A549 (cell line): ENCODE data around the gene ABCC4. TPM values are rescaled to one million over a fixed set of nuclear protein-coding genes. Genes with fewer than 3 reads are reported as not detected.

Experiments
- ATAC-seq, 2 experiments: fragments of 200-7000 bp in 1 of 2; fragments of >200 bp in 1 of 2; cut with Nextera tagmentation in 1 of 2; cut with Tn5 transposase in 1 of 2; 3 replicates each; pipeline versions ENCODE4 v1.8.0 to v1.9.1; 2018 to 2020; ENCODE audit warnings: mild to moderate bottlenecking in 1 of 2, moderate library complexity in 1 of 2
- CTCF ChIA-PET: fragments of 300-600 bp; sonication (Branson Sonifier 250); formaldehyde crosslinking; extraction: SDS; loops from one replicate; lab custom pipeline; 2021; ENCODE audit warnings: antibody characterized with exemption, inconsistent platforms; lab: Yijun Ruan, JAX
- POLR2A ChIA-PET: fragments of 350-600 bp; formaldehyde crosslinking; extraction: SDS; loops from one replicate; lab custom pipeline; 2021; ENCODE audit warnings: antibody characterized with exemption, inconsistent platforms; lab: Yijun Ruan, JAX
- DNase-seq, 2 experiments: peaks; one replicate each; pipeline versions ENCODE4 v3.0.0 to v3.0.0-alpha.2; 2011 to 2016; ENCODE audit warnings: low read depth in 1 of 2, low spot score in 1 of 2
- FAIRE-seq: peaks from 2 replicates; lab custom pipeline; 2011; peaks lifted over from hg19 to GRCh38; lab: Jason Lieb, UNC
- H3K27ac ChIP-seq, 2 experiments: fragments of >200 bp; sonication (Bioruptor Twin); formaldehyde crosslinking; 3 replicates each; pipeline ENCODE4 v1.5.1; 2016 to 2017
- H3K4me1 ChIP-seq: fragments of >200 bp; sonication (Bioruptor Twin); formaldehyde crosslinking; 3 replicates; pipeline ENCODE4 v1.6.1; 2016
- H3K4me2 ChIP-seq: fragments of >200 bp; sonication (Bioruptor Twin); formaldehyde crosslinking; 3 replicates; pipeline ENCODE4 v1.6.1; 2016
- H3K4me3 ChIP-seq: fragments of >200 bp; sonication (Bioruptor Twin); formaldehyde crosslinking; 3 replicates; pipeline ENCODE4 v1.5.1; 2016
- H3K9me3 ChIP-seq: fragments of >200 bp; sonication (Bioruptor Twin); formaldehyde crosslinking; 3 replicates; pipeline ENCODE4 v1.6.1; 2016
- BHLHE40 ChIP-seq: IDR thresholded peaks from 2 replicates; pipeline ENCODE4 v1.6.1; 2012; ENCODE audit warnings: low read depth, low read length, inconsistent platforms
- CEBPB ChIP-seq, 2 experiments: fragments of >200 bp in 1 of 2; sonication (Bioruptor Twin) in 1 of 2; formaldehyde crosslinking in 1 of 2; IDR thresholded peaks; 2 replicates each; pipeline ENCODE4 v1.6.1; 2012 to 2016
- CHD4 ChIP-seq: fragments of 200-600 bp; sonication (generic); IDR thresholded peaks from 2 replicates; pipeline ENCODE4 v1.6.1; 2016; ENCODE audit warnings: antibody characterized with exemption, mild to moderate bottlenecking, borderline replicate concordance
- EHMT2 ChIP-seq: fragments of 200-600 bp; sonication (generic); IDR thresholded peaks from 2 replicates; pipeline ENCODE4 v1.6.1; 2016; ENCODE audit warnings: antibody characterized with exemption, low read depth, mild to moderate bottlenecking, moderate library complexity
- EP300 ChIP-seq, 2 experiments: fragments of >200 bp; sonication (Bioruptor Twin); formaldehyde crosslinking; IDR thresholded peaks; 2 replicates in 1 of 2; 3 replicates in 1 of 2; pipeline ENCODE4 v1.6.1; 2016 to 2017
- FOSL2 ChIP-seq, 2 experiments: fragments of 450-650 bp in 1 of 2; fragments of >200 bp in 1 of 2; sonication (Bioruptor Twin) in 1 of 2; formaldehyde crosslinking; IDR thresholded peaks; 2 replicates each; pipeline versions ENCODE4 v1.5.0 to v1.6.1; 2016 to 2020; ENCODE audit warnings: mild to moderate bottlenecking in 1 of 2, moderate library complexity in 1 of 2
- FOXS1 ChIP-seq: fragments of 250-450 bp; sonication (Bioruptor Pico); IDR thresholded peaks from 2 replicates; pipeline ENCODE4 v1.5.0; 2020; ENCODE audit warnings: mild to moderate bottlenecking, moderate library complexity
- GATA3 ChIP-seq: IDR thresholded peaks from 2 replicates; pipeline ENCODE4 v1.6.1; 2012; ENCODE audit warnings: borderline replicate concordance
- HOXB13 ChIP-seq: fragments of 250-450 bp; sonication (Bioruptor Pico); IDR thresholded peaks from 2 replicates; pipeline ENCODE4 v1.5.0; 2020; ENCODE audit warnings: low read depth, mild to moderate bottlenecking, moderate library complexity
- HOXB5 ChIP-seq: fragments of 250-450 bp; sonication (Bioruptor Pico); IDR thresholded peaks from 2 replicates; pipeline ENCODE4 v1.5.0; 2020; ENCODE audit warnings: mild to moderate bottlenecking, moderate library complexity
- NFE2L2 ChIP-seq: fragments of 150-350 bp; conservative IDR thresholded peaks from 2 replicates; pipeline ENCODE4 v1.6.1; 2014; ENCODE audit warnings: low read length
- PHF8 ChIP-seq: fragments of 200-600 bp; sonication (generic); IDR thresholded peaks from 2 replicates; pipeline ENCODE4 v1.6.1; 2016; ENCODE audit warnings: low read depth, mild to moderate bottlenecking, antibody characterized with exemption, moderate library complexity, borderline replicate concordance
- POLR2A ChIP-seq: IDR thresholded peaks from 2 replicates; pipeline ENCODE4 v1.6.1; 2012; ENCODE audit warnings: mild to moderate bottlenecking, low read length
- POLR2AphosphoS2 ChIP-seq: conservative IDR thresholded peaks from 2 replicates; pipeline ENCODE4 v1.6.1; 2012; ENCODE audit warnings: low read length, improper control_type of control experiment, inconsistent platforms
- RCOR1 ChIP-seq: fragments of 150-350 bp; IDR thresholded peaks from 2 replicates; pipeline ENCODE4 v1.6.1; 2014; ENCODE audit warnings: antibody characterized with exemption, low read length, low read depth
- RFX5 ChIP-seq: fragments of 450-650 bp; IDR thresholded peaks from 2 replicates; pipeline ENCODE4 v1.7.1; 2014; ENCODE audit warnings: antibody characterized with exemption, mild to moderate bottlenecking, moderate library complexity
- RNF2 ChIP-seq: fragments of 200-600 bp; sonication (generic); IDR thresholded peaks from 2 replicates; pipeline ENCODE4 v1.6.1; 2016; ENCODE audit warnings: low read depth, mild to moderate bottlenecking, antibody characterized with exemption, moderate library complexity, borderline replicate concordance
- SMC3 ChIP-seq: fragments of >200 bp; sonication (Bioruptor Twin); formaldehyde crosslinking; IDR thresholded peaks from 3 replicates; pipeline ENCODE4 v1.6.1; 2018; ENCODE audit warnings: inconsistent platforms
- SREBF2 ChIP-seq: fragments of 450-650 bp; IDR thresholded peaks from 2 replicates; pipeline ENCODE4 v1.6.1; 2014; ENCODE audit warnings: mild to moderate bottlenecking, moderate library complexity
- TFCP2L1 ChIP-seq: fragments of 250-450 bp; sonication (Bioruptor Pico); IDR thresholded peaks from 2 replicates; pipeline ENCODE4 v1.5.0; 2021; ENCODE audit warnings: mild to moderate bottlenecking
- ZC3H11A ChIP-seq: fragments of 450-650 bp; IDR thresholded peaks from 2 replicates; pipeline ENCODE4 v1.6.1; 2014; ENCODE audit warnings: antibody characterized with exemption, mild to moderate bottlenecking
- ZNF302 ChIP-seq: fragments of 250-450 bp; sonication (Bioruptor Pico); IDR thresholded peaks from 2 replicates; pipeline ENCODE4 v1.9.0; 2021; ENCODE audit warnings: inconsistent platforms, mild to moderate bottlenecking, moderate library complexity
- whole genome bisulfite sequencing: methylation state at CpG from one replicate; pipeline ENCODE4 v1.1.6; 2017; ENCODE audit errors: missing lambda C conversion rate; 5-methylcytosine and 5-hydroxymethylcytosine counted together
- polyA plus RNA-seq, 4 experiments: library from polyadenylated mRNA; depleted of rRNA in 3 of 4; stranded (reverse); fragments of >200 nt; fragmentation: RNase III in 1 of 4; extraction: RNeasy Plus Mini Kit Qiagen cat#74134 plus additional on column Dnase treatment in 1 of 4; gene quantifications; 2 replicates in 3 of 4; 3 replicates in 1 of 4; pipeline ENCODE4 v1.2.3, GENCODE V29; 2011 to 2017
- TF ChIP-seq, protein P1 (sequence below): fragments of 250-450 bp; sonication (Bioruptor Pico); IDR thresholded peaks from 2 replicates; pipeline ENCODE4 v1.5.0; 2020; ENCODE audit warnings: low read depth, mild to moderate bottlenecking, moderate library complexity
- TF ChIP-seq, protein P2 (sequence below): fragments of 150-350 bp; IDR thresholded peaks from 2 replicates; pipeline ENCODE4 v1.6.1; 2014; ENCODE audit warnings: low read depth, mild to moderate bottlenecking, low read length
- TF ChIP-seq, protein P3 (sequence below): fragments of >200 bp; sonication (Bioruptor Twin); formaldehyde crosslinking; IDR thresholded peaks from 3 replicates; pipeline ENCODE4 v1.6.1; 2016

Gene ABCC4
- polyA plus RNA-seq, 2 of the 4 experiments (the other 2 are of a cell fraction), result 23.5 to 56.2 TPM

DNA sequence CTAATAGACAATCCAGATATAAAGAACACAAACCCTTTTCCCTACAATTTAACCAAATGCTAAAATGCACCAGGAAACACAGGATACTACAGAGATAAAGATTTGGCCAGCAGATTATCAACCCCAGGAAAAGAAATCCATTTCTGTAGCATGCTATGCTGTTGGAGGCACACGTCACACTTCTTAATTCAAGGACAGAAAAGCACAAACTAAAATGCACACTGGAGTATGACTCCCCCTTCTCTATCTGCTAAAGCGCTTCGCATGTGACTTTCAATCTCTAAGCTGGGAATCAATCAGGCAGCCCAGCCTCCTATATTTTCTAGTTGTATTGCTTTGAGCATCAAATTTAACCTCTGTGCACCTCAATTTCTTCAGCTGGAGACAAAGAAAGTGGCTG, 22.2 kb downstream of the ABCC4 start:
- no peak for FAIRE-seq
- no peak for TF ChIP-seq FOXS1
- TF ChIP-seq HOXB13 (CRISPR knock-in tag), result no peak
- no peak for TF ChIP-seq RFX5
- TF ChIP-seq ZC3H11A, result no peak
- TF ChIP-seq TFCP2L1 (CRISPR knock-in tag), result no peak
- TF ChIP-seq PHF8, result no peak
- no peak for TF ChIP-seq SMC3
- no peak for TF ChIP-seq GATA3
- TF ChIP-seq SREBF2, result no peak
- H3K27ac ChIP-seq, result peak overlapping the region; percentile 74 to 80; a peak in 4 of 6 replicates
- CTCF ChIA-PET, result interaction anchor here (0.6 to 1.7 kb wide), 2 partner anchors 12 to 87 kb away, joined by 3 to 4 read pairs; no protein-coding TSS in a partner anchor
- H3K9me3 ChIP-seq, result no peaks in the 10 kb centered on the region
- H3K4me2 ChIP-seq, result no peak overlapping the region; the same call in 2 of the 3 replicates
- H3K4me1 ChIP-seq, result peaks cover 79% of the 10 kb centered on the region
- ATAC-seq, result no peak
- H3K4me3 ChIP-seq, result no peak overlapping the region
- WGBS, result 98% methylated on average over 3 of the region's 3 CpGs
- POLR2A ChIA-PET, result interaction anchor here (0.6 kb wide), 1 partner anchor 61 kb away, joined by 3 read pairs; no protein-coding TSS in a partner anchor
- no peak for DNase-seq

DNA sequence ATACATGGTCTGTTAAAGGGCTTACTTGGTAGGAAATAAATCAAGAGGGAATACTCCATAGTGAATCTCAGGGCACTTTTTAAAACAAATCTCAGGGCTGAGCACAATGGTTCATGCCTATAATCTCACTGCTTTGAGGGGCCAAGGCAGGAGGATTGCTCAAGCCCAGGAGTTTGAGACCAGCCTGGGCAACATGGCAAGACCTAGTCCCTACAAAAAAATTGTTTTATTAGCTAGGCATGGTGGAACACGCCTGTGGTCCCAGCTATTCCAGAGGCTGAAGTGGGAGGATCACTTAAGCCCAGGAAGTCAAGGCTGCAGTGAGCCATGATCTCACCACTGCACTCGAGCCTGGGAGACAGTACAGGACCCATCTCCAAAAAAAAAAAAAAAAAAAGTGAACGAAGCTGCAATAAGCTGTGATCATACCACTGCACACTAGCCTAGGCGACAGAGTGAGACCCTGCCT, 25.2 kb downstream of the ABCC4 start:
- 50% methylated on average over 4 of the region's 4 CpGs for WGBS
- Histone ChIP-seq H3K4me1 (peaks cover 92% of the 10 kb centered on the region), H3K4me2 (peak overlapping the region; percentile 56), H3K27ac (peak overlapping the region; percentile 97 to 98), H3K4me3 (no peak overlapping the region), H3K9me3 (no peaks in the 10 kb centered on the region)
- ATAC-seq, result no peak
- DNase-seq, result no peak
- FAIRE-seq, result no peak
- POLR2A ChIA-PET, result interaction anchor here (0.7 kb wide), 1 partner anchor 21 kb away, joined by 3 read pairs; no protein-coding TSS in a partner anchor
- CTCF ChIA-PET, result interaction anchor here (1.2 to 2.2 kb wide), 5 partner anchors 21 to 105 kb away, joined by 3 to 9 read pairs (median 6); partner anchors contain the start of gene ABCC4
- TF ChIP-seq RCOR1 (no peak), EP300 (IDR thresholded peaks at IDR 0.05) (no peak), ZNF302 (CRISPR knock-in tag) (no peak), ZC3H11A (no peak), FOSL2 (IDR thresholded peaks at IDR 0.05) (no peak), FOSL2 (CRISPR knock-in tag; IDR thresholded peaks at IDR 0.05) (no peak), CHD4 (no peak), POLR2AphosphoS2 (no peak), EHMT2 (no peak), RNF2 (no peak), HOXB5 (CRISPR knock-in tag) (no peak), CEBPB (IDR thresholded peaks at IDR 0.05) (no peak), BHLHE40 (no peak), POLR2A (no peak), NFE2L2 (no peak)
- TF ChIP-seq, protein P1, sequence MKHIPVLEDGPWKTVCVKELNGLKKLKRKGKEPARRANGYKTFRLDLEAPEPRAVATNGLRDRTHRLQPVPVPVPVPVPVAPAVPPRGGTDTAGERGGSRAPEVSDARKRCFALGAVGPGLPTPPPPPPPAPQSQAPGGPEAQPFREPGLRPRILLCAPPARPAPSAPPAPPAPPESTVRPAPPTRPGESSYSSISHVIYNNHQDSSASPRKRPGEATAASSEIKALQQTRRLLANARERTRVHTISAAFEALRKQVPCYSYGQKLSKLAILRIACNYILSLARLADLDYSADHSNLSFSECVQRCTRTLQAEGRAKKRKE, result no peak
- TF ChIP-seq, protein P2, sequence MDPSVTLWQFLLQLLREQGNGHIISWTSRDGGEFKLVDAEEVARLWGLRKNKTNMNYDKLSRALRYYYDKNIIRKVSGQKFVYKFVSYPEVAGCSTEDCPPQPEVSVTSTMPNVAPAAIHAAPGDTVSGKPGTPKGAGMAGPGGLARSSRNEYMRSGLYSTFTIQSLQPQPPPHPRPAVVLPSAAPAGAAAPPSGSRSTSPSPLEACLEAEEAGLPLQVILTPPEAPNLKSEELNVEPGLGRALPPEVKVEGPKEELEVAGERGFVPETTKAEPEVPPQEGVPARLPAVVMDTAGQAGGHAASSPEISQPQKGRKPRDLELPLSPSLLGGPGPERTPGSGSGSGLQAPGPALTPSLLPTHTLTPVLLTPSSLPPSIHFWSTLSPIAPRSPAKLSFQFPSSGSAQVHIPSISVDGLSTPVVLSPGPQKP, result no peak
- TF ChIP-seq, protein P3, sequence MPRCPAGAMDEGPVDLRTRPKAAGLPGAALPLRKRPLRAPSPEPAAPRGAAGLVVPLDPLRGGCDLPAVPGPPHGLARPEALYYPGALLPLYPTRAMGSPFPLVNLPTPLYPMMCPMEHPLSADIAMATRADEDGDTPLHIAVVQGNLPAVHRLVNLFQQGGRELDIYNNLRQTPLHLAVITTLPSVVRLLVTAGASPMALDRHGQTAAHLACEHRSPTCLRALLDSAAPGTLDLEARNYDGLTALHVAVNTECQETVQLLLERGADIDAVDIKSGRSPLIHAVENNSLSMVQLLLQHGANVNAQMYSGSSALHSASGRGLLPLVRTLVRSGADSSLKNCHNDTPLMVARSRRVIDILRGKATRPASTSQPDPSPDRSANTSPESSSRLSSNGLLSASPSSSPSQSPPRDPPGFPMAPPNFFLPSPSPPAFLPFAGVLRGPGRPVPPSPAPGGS, result no peak
- TF ChIP-seq, all 56 proteins: peak for 0
